LNCaP clone FGC (cell line): ENCODE measurements around the gene ANKMY2.

Experiments used
- DNase-seq: peaks from one replicate; pipeline ENCODE4 v3.0.0-alpha.2; 2011; ENCODE audit warnings: low read depth
- H3K4me3 ChIP-seq: 2 replicates; pipeline ENCODE4 v1.5.1; 2011; ENCODE audit warnings: mild to moderate bottlenecking, low read depth, low read length, control low read depth
- TF ChIP-seq, protein P1 (sequence below): IDR thresholded peaks from 2 replicates; pipeline ENCODE4 v1.5.1; 2012; ENCODE audit warnings: mild to moderate bottlenecking; ENCODE audit not compliant: control insufficient read depth, insufficient read depth; ENCODE audit errors: extremely low read depth

The ANKMY2 gene

DNA sequence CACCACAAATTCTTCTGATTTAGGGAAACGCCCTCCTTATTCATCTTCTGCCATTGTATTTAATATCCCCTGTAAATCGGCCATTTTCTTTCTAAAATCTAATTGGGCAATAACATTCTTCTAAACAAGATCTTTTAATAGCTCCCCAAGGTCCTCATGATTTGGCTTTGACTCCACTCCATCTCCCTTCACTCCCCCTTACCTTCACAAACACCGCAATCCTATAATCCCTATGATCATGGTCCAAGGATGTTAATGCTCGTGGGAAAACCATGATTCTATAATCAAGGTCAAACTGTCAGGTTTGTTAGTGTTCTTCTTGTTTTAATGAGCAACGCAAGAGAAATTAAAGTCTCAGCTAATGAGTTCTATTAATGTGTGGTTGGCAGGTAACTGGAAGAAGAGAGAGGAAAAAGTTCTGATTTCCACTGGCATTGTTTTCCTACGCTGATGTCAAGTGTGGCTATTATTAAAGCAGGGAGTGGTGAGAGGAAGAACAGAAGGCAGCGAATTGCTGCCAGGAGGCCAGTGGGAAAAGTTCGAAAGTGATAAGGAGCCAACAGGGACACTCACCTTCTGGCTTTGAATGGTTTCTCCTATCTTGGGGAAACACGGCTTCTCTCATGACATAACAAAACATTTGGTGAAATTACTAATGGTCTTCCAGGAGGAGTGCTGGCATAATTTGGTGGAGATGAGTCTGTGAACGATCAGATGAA lies 90.9 kb downstream of the ANKMY2 start:
- no peak for DNase-seq
- H3K4me3 ChIP-seq, result no peak overlapping the region
- TF ChIP-seq, protein P1, sequence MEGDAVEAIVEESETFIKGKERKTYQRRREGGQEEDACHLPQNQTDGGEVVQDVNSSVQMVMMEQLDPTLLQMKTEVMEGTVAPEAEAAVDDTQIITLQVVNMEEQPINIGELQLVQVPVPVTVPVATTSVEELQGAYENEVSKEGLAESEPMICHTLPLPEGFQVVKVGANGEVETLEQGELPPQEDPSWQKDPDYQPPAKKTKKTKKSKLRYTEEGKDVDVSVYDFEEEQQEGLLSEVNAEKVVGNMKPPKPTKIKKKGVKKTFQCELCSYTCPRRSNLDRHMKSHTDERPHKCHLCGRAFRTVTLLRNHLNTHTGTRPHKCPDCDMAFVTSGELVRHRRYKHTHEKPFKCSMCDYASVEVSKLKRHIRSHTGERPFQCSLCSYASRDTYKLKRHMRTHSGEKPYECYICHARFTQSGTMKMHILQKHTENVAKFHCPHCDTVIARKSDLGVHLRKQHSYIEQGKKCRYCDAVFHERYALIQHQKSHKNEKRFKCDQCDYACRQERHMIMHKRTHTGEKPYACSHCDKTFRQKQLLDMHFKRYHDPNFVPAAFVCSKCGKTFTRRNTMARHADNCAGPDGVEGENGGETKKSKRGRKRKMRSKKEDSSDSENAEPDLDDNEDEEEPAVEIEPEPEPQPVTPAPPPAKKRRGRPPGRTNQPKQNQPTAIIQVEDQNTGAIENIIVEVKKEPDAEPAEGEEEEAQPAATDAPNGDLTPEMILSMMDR, result no peak

DNA sequence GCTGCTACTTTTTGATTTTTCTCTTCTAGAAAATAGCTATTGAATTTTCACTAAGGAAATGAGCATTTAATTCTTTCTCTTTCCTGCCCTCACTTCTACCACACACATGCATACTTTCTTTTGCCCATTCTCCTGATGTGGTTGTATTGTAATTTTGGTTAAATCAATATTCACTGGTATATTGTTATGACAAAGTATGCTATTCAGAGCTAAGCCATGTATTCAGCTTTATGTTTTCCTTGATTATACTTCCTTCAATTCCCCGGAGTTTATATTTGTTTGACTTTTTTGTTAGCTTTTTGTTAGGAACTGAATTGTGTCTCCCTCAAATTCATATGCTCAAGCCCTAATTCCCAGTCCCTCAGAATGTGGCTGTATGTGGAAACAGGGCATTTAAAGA lies 94.9 kb downstream of the ANKMY2 start:
- no peak for DNase-seq
- TF ChIP-seq, protein P1, result no peak
- H3K4me3 ChIP-seq, result no peak overlapping the region
